ENCODE measurements around the gene NCEH1.
"Not testable (repeated sequence)": the region's sequence is repeated elsewhere in the genome, so short reads cannot be mapped to it uniquely, and the experiment has no call there.

The NCEH1 gene

DNA sequence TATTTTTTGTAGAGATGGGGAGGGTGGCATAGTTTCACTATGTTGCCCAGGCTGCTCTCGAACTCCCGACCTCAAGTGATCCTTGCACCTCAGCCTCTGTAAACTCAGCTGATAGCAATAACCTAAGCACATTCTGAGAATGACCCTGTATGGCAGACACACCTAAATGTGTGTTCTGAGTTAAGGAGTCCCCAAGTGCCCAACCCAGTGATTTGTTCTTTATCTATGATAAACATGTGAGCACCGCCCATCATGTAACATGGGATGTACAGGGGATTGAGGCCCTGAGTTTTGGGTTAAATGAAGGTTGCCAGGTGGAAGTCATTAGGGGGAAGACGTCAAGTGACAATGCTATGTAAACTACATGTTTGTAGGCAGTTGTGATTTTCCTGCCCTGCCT lies 5.7 kb downstream of the NCEH1 start:
- TF ChIP-seq SUZ12 (IDR thresholded peaks at IDR 0.05; ENCODE audit: extremely low read depth, insufficient read depth, insufficient read length) = no peak
- TF ChIP-seq ZNF274 (IDR thresholded peaks at IDR 0.05; ENCODE audit: low read depth, low read length) = no peak
- TF ChIP-seq YY1 (IDR thresholded peaks at IDR 0.05; ENCODE audit: insufficient read depth, insufficient read length) = no peak
- H3K4me1 ChIP-seq (ENCODE audit: insufficient read depth, insufficient read length) = no peaks in the 10 kb centered on the region
- no peaks in the 10 kb centered on the region for H3K36me3 ChIP-seq (ENCODE audit: insufficient read depth, insufficient read length, low read length)
- no peak overlapping the region for H3K4me3 ChIP-seq (ENCODE audit: insufficient read length, low read depth)
- no peaks in the 10 kb centered on the region for H3K27me3 ChIP-seq (ENCODE audit: insufficient read depth, insufficient read length)
- H3K9me3 ChIP-seq (ENCODE audit: insufficient read depth, low read length) = no peaks in the 10 kb centered on the region
- DNase-seq (ENCODE audit: low read depth, low spot score) = no peak
- no peak overlapping the region for H3K9ac ChIP-seq (ENCODE audit: insufficient read length, low read depth)

DNA sequence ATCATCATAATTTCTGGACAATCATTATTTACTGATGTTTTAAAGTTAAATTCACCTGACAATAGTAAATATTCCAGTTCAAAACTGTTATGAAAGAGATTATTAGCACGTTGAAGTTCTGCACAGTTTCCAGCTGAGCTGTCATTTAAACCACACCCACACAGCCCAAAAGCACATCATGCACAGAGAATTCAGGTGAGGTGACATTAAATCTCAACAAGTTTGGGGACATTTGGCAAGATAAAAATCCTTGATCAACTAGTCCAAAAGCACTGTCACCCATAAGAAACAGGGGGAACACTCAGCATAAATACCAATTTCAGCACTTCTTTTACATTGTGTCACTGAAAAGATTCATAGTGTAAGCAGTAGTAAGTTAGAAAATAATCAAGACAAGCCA lies 6.9 kb downstream of the NCEH1 start:
- DNase-seq (ENCODE audit: low read depth, low spot score) = no peak
- Histone ChIP-seq H3K4me3 (ENCODE audit: insufficient read length, low read depth) (no peak overlapping the region), H3K9ac (ENCODE audit: insufficient read length, low read depth) (no peak overlapping the region), H3K9me3 (ENCODE audit: insufficient read depth, low read length) (no peaks in the 10 kb centered on the region), H3K27me3 (ENCODE audit: insufficient read depth, insufficient read length) (no peaks in the 10 kb centered on the region), H3K4me1 (ENCODE audit: insufficient read depth, insufficient read length) (no peaks in the 10 kb centered on the region), H3K36me3 (ENCODE audit: insufficient read depth, insufficient read length, low read length) (no peaks in the 10 kb centered on the region)
- TF ChIP-seq ZNF274 (IDR thresholded peaks at IDR 0.05; ENCODE audit: low read depth, low read length) = no peak
- no peak for TF ChIP-seq YY1 (IDR thresholded peaks at IDR 0.05; ENCODE audit: insufficient read depth, insufficient read length)
- TF ChIP-seq SUZ12 (IDR thresholded peaks at IDR 0.05; ENCODE audit: extremely low read depth, insufficient read depth, insufficient read length) = no peak

DNA sequence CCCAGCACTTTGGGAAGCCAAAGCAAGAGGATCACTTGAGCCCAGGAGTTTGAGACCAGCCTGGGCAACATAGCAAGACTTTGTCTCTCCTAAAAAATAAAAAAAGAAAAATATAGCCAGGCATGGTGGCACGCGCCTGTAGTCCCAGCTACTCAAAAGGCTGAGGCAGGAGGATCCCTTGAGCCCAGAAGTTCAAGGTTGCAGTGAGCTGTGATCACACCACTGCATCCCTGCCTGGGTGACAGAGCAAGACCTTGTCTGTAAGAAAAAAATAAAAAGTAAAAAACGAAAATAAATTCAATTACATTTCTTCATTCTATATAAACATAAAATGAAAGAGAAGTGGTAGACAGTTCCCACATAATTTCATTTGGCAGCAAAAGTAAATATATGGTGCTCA lies 8.1 kb downstream of the NCEH1 start:
- not testable (repeated sequence) for H3K4me1 ChIP-seq (ENCODE audit: insufficient read depth, insufficient read length); H3K9me3 ChIP-seq (ENCODE audit: insufficient read depth, low read length); H3K27me3 ChIP-seq (ENCODE audit: insufficient read depth, insufficient read length); DNase-seq (ENCODE audit: low read depth, low spot score); H3K36me3 ChIP-seq (ENCODE audit: insufficient read depth, insufficient read length, low read length); H3K4me3 ChIP-seq (ENCODE audit: insufficient read length, low read depth); H3K9ac ChIP-seq (ENCODE audit: insufficient read length, low read depth)

DNA sequence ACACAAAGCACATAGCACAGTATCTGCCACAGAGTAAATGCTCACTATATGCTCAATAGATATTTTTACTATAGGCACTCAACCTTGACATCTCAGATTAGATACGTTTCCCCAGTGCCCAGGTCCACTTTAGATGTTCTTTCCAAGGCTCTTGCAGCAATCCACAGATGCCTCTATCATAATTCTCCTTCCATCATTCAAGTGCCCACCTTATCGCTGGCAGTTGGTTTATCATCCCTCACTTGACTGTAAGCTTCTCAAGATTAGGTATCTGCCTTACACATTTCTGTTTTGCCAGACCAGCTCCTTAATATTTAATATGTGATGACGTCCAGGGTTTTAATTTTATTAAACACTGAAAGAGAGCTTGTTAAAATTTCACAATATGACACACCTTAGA lies 8.6 kb downstream of the NCEH1 start:
- Histone ChIP-seq H3K36me3 (ENCODE audit: insufficient read depth, insufficient read length, low read length) (no peaks in the 10 kb centered on the region), H3K4me1 (ENCODE audit: insufficient read depth, insufficient read length) (no peaks in the 10 kb centered on the region), H3K27me3 (ENCODE audit: insufficient read depth, insufficient read length) (no peaks in the 10 kb centered on the region), H3K4me3 (ENCODE audit: insufficient read length, low read depth) (no peak overlapping the region), H3K9me3 (ENCODE audit: insufficient read depth, low read length) (no peaks in the 10 kb centered on the region), H3K9ac (ENCODE audit: insufficient read length, low read depth) (no peak overlapping the region)
- DNase-seq (ENCODE audit: low read depth, low spot score) = no peak
- TF ChIP-seq YY1 (IDR thresholded peaks at IDR 0.05; ENCODE audit: insufficient read depth, insufficient read length) = no peak

DNA sequence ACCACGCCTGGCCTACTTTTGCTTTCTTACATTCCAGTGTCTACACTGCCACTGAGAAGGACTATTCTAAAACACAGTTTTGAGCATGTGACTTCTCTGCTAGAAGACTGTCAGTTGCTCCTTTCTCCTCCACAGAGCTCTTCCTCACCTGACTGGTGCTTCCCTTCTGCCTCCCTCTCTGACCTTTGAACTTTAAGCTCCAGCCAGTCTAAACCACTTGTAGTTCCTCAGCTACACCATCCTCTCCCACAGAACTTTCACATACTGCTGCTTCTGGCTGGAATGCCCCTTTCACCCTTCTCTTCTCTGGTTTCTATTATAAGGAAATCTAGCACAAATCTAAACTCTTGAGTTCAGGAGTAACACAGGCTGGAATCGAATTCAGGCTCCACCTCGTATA lies 9.1 kb downstream of the NCEH1 start:
- H3K9me3 ChIP-seq (ENCODE audit: insufficient read depth, low read length) = no peaks in the 10 kb centered on the region
- DNase-seq (ENCODE audit: low read depth, low spot score) = no peak
- H3K36me3 ChIP-seq (ENCODE audit: insufficient read depth, insufficient read length, low read length) = no peaks in the 10 kb centered on the region
- H3K27me3 ChIP-seq (ENCODE audit: insufficient read depth, insufficient read length) = no peaks in the 10 kb centered on the region
- no peaks in the 10 kb centered on the region for H3K4me1 ChIP-seq (ENCODE audit: insufficient read depth, insufficient read length)
- H3K9ac ChIP-seq (ENCODE audit: insufficient read length, low read depth) = no peak overlapping the region
- H3K4me3 ChIP-seq (ENCODE audit: insufficient read length, low read depth) = no peak overlapping the region
- TF ChIP-seq ZNF274 (IDR thresholded peaks at IDR 0.05; ENCODE audit: low read depth, low read length) = no peak
- TF ChIP-seq SUZ12 (IDR thresholded peaks at IDR 0.05; ENCODE audit: extremely low read depth, insufficient read depth, insufficient read length) = no peak
- no peak for TF ChIP-seq YY1 (IDR thresholded peaks at IDR 0.05; ENCODE audit: insufficient read depth, insufficient read length)

DNA sequence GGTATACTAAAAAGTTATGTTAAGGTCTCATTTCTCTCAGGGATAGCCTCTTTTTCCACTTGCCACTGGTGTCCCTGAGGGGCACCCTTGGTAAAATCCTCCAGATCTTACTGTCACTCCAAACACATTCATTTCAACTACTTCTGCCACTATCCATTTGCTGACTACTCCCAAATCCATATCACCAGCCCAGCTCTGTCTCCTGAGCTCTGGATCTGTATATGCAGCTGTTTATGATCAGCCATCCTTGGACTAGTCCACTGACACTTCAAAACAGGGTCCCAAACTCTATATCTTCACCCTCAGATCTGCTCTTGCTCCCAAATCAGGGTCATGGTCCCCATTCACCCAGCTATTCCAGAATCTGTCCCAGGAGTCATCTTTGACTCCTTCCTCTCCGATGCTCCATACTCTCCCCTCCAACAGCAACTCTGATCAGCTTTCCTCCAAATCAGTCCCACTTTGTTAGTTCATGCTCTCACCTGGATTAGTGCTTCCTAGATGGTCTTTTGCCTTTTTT lies 9.9 kb downstream of the NCEH1 start:
- H3K4me3 ChIP-seq (ENCODE audit: insufficient read length, low read depth) = no peak overlapping the region
- H3K36me3 ChIP-seq (ENCODE audit: insufficient read depth, insufficient read length, low read length) = no peaks in the 10 kb centered on the region
- no peaks in the 10 kb centered on the region for H3K9me3 ChIP-seq (ENCODE audit: insufficient read depth, low read length)
- TF ChIP-seq SUZ12 (IDR thresholded peaks at IDR 0.05; ENCODE audit: extremely low read depth, insufficient read depth, insufficient read length) (no peak), ZNF274 (IDR thresholded peaks at IDR 0.05; ENCODE audit: low read depth, low read length) (no peak), YY1 (IDR thresholded peaks at IDR 0.05; ENCODE audit: insufficient read depth, insufficient read length) (no peak)
- DNase-seq (ENCODE audit: low read depth, low spot score) = no peak
- no peak overlapping the region for H3K9ac ChIP-seq (ENCODE audit: insufficient read length, low read depth)
- no peaks in the 10 kb centered on the region for H3K27me3 ChIP-seq (ENCODE audit: insufficient read depth, insufficient read length)
- no peaks in the 10 kb centered on the region for H3K4me1 ChIP-seq (ENCODE audit: insufficient read depth, insufficient read length)

DNA sequence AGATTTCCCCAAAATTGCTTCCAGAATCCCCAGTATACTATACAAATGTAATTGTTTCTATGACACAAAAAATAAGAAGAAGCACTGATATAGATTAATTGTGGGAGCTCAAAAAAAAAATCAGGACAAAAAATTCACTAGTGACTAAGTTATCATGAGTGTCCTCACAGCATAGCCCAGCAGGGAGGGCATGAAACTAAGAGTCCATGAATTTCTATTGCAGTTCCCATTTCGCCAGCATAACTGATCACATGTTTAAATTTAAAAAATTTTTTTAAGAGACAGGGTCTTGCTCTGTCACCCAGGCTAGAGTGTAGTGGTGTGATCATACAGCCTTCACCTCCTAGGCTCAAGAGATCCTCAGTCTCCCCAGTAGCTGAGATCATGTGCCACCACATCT lies 10.6 kb downstream of the NCEH1 start:
- Histone ChIP-seq H3K27me3 (ENCODE audit: insufficient read depth, insufficient read length) (no peaks in the 10 kb centered on the region), H3K4me1 (ENCODE audit: insufficient read depth, insufficient read length) (no peaks in the 10 kb centered on the region), H3K36me3 (ENCODE audit: insufficient read depth, insufficient read length, low read length) (no peaks in the 10 kb centered on the region), H3K4me3 (ENCODE audit: insufficient read length, low read depth) (no peak overlapping the region), H3K9me3 (ENCODE audit: insufficient read depth, low read length) (no peaks in the 10 kb centered on the region), H3K9ac (ENCODE audit: insufficient read length, low read depth) (no peak overlapping the region)
- TF ChIP-seq YY1 (IDR thresholded peaks at IDR 0.05; ENCODE audit: insufficient read depth, insufficient read length) (no peak), SUZ12 (IDR thresholded peaks at IDR 0.05; ENCODE audit: extremely low read depth, insufficient read depth, insufficient read length) (no peak), ZNF274 (IDR thresholded peaks at IDR 0.05; ENCODE audit: low read depth, low read length) (no peak)
- no peak for DNase-seq (ENCODE audit: low read depth, low spot score)

DNA sequence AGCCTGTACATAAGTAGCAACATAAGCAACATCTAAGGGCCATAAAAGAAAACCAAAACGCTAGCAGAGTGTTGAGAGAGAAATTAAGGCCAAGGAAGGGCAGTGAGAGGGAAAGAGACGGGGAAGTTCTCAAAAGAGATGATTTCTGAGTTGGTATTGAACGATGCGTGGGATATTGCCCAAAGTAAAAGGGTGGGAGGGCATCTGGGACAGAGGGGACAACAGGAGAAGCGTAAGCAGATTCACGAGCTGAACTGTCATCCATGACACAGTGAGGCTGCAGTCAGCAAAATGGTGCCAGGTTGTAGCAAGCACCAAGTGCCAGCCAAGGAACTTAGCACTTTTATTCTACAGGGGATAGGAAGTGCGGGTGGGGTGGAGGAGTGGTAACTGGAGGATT lies 11.8 kb downstream of the NCEH1 start:
- TF ChIP-seq SUZ12 (IDR thresholded peaks at IDR 0.05; ENCODE audit: extremely low read depth, insufficient read depth, insufficient read length) = no peak
- TF ChIP-seq ZNF274 (IDR thresholded peaks at IDR 0.05; ENCODE audit: low read depth, low read length) = no peak
- TF ChIP-seq YY1 (IDR thresholded peaks at IDR 0.05; ENCODE audit: insufficient read depth, insufficient read length) = no peak
- Histone ChIP-seq H3K4me3 (ENCODE audit: insufficient read length, low read depth) (no peak overlapping the region), H3K36me3 (ENCODE audit: insufficient read depth, insufficient read length, low read length) (no peaks in the 10 kb centered on the region), H3K9ac (ENCODE audit: insufficient read length, low read depth) (no peak overlapping the region), H3K27me3 (ENCODE audit: insufficient read depth, insufficient read length) (no peaks in the 10 kb centered on the region), H3K9me3 (ENCODE audit: insufficient read depth, low read length) (no peaks in the 10 kb centered on the region), H3K4me1 (ENCODE audit: insufficient read depth, insufficient read length) (no peaks in the 10 kb centered on the region)
- no peak for DNase-seq (ENCODE audit: low read depth, low spot score)

Data from NT2/D1 (cell line).